IPS-20b (cell line): ENCODE data around the gene ANXA2.
"Not testable (repeated sequence)": the region's sequence is repeated elsewhere in the genome, so short reads cannot be mapped to it uniquely, and the experiment has no call there.

Experiments used
- H3K27ac ChIP-seq: one replicate; pipeline ENCODE4 v1.5.1; 2013; ENCODE audit warnings: low read length
- H3K27me3 ChIP-seq: 2 replicates; pipeline ENCODE4 v1.6.1; 2013; ENCODE audit warnings: mild to moderate bottlenecking, low read length, inconsistent platforms; ENCODE audit not compliant: insufficient read depth
- H3K36me3 ChIP-seq: 2 replicates; pipeline ENCODE4 v1.6.1; 2013; ENCODE audit warnings: low read depth, mild to moderate bottlenecking, inconsistent platforms, low read length, moderate library complexity; ENCODE audit not compliant: insufficient read depth
- H3K4me1 ChIP-seq: 2 replicates; pipeline ENCODE4 v1.6.1; 2013; ENCODE audit warnings: mild to moderate bottlenecking, control low read depth, inconsistent platforms, low read length, moderate library complexity; ENCODE audit not compliant: insufficient read depth
- H3K4me3 ChIP-seq: 2 replicates; pipeline ENCODE4 v1.5.1; 2013; ENCODE audit warnings: mild to moderate bottlenecking, low read length, inconsistent platforms
- H3K9ac ChIP-seq: 2 replicates; pipeline ENCODE4 v1.6.1; 2013; ENCODE audit warnings: low read depth, mild to moderate bottlenecking, inconsistent platforms, low read length, moderate library complexity
- H3K9me3 ChIP-seq: 2 replicates; pipeline ENCODE4 v1.6.1; 2013; ENCODE audit warnings: mild to moderate bottlenecking, low read depth, low read length, inconsistent platforms; ENCODE audit not compliant: insufficient read depth

ANXA2 gene

GRCh38 chr15:60421544-60421943 lies 23.8 kb upstream of the ANXA2 start:
- Histone ChIP-seq H3K36me3 (peaks cover 21% of the 10 kb centered on the region), H3K27ac (no peak overlapping the region), H3K4me1 (no peaks in the 10 kb centered on the region), H3K9me3 (no peaks in the 10 kb centered on the region), H3K27me3 (no peaks in the 10 kb centered on the region), H3K9ac (no peak overlapping the region), H3K4me3 (no peak overlapping the region)

GRCh38 chr15:60420203-60420716 lies 22.5 kb upstream of the ANXA2 start:
- Histone ChIP-seq H3K9me3 (no peaks in the 10 kb centered on the region), H3K4me3 (no peak overlapping the region), H3K27me3 (no peaks in the 10 kb centered on the region), H3K9ac (no peak overlapping the region), H3K36me3 (peaks cover 17% of the 10 kb centered on the region), H3K4me1 (no peaks in the 10 kb centered on the region), H3K27ac (no peak overlapping the region)

- Histone ChIP-seq H3K9ac (no peak overlapping the region), H3K27ac (no peak overlapping the region), H3K4me3 (no peak overlapping the region), H3K27me3 (no peaks in the 10 kb centered on the region), H3K4me1 (no peaks in the 10 kb centered on the region), H3K36me3 (peaks cover 17% of the 10 kb centered on the region), H3K9me3 (no peaks in the 10 kb centered on the region)
Observed at GRCh38 chr15:60419753-60420152, 22.0 kb upstream of the ANXA2 start.

- no peaks in the 10 kb centered on the region for H3K4me1 ChIP-seq
- peaks cover 16% of the 10 kb centered on the region for H3K36me3 ChIP-seq
- H3K27me3 ChIP-seq = no peaks in the 10 kb centered on the region
- H3K9ac ChIP-seq = no peak overlapping the region
- H3K4me3 ChIP-seq = no peak overlapping the region
- H3K27ac ChIP-seq = no peak overlapping the region
- no peaks in the 10 kb centered on the region for H3K9me3 ChIP-seq
Observed at GRCh38 chr15:60418096-60418495, 20.3 kb upstream of the ANXA2 start.

- Histone ChIP-seq H3K4me1 (no peaks in the 10 kb centered on the region), H3K36me3 (peaks cover 7% of the 10 kb centered on the region), H3K4me3 (no peak overlapping the region), H3K9ac (no peak overlapping the region), H3K27me3 (no peaks in the 10 kb centered on the region), H3K9me3 (no peaks in the 10 kb centered on the region), H3K27ac (no peak overlapping the region)
Observed at GRCh38 chr15:60417112-60417511, 19.3 kb upstream of the ANXA2 start.

- Histone ChIP-seq H3K4me1 (no peaks in the 10 kb centered on the region), H3K27ac (no peak overlapping the region), H3K9me3 (no peaks in the 10 kb centered on the region), H3K27me3 (no peaks in the 10 kb centered on the region), H3K9ac (no peak overlapping the region), H3K36me3 (peaks cover 4% of the 10 kb centered on the region; the same call in 1 of the 2 replicates), H3K4me3 (no peak overlapping the region)
Observed at GRCh38 chr15:60416484-60416883, 18.7 kb upstream of the ANXA2 start.

- Histone ChIP-seq H3K27ac (no peak overlapping the region), H3K9me3 (no peaks in the 10 kb centered on the region), H3K9ac (no peak overlapping the region), H3K4me1 (no peaks in the 10 kb centered on the region), H3K36me3 (no peaks in the 10 kb centered on the region), H3K27me3 (no peaks in the 10 kb centered on the region), H3K4me3 (no peak overlapping the region)
Observed at GRCh38 chr15:60414016-60414682, 16.4 kb upstream of the ANXA2 start.

- Histone ChIP-seq H3K27me3 (no peaks in the 10 kb centered on the region), H3K27ac (no peak overlapping the region), H3K36me3 (no peaks in the 10 kb centered on the region), H3K4me1 (no peaks in the 10 kb centered on the region), H3K9ac (no peak overlapping the region), H3K4me3 (no peak overlapping the region), H3K9me3 (no peaks in the 10 kb centered on the region)
Observed at GRCh38 chr15:60413231-60413824, 15.5 kb upstream of the ANXA2 start.

GRCh38 chr15:60412807-60413206 lies 15.0 kb upstream of the ANXA2 start:
- H3K4me1 ChIP-seq, H3K4me3 ChIP-seq, H3K27me3 ChIP-seq, H3K36me3 ChIP-seq, H3K9ac ChIP-seq, H3K27ac ChIP-seq, H3K9me3 ChIP-seq: not testable (repeated sequence)

- Histone ChIP-seq H3K27me3 (no peaks in the 10 kb centered on the region), H3K36me3 (no peaks in the 10 kb centered on the region), H3K4me1 (no peaks in the 10 kb centered on the region), H3K27ac (no peak overlapping the region), H3K4me3 (no peak overlapping the region), H3K9ac (no peak overlapping the region), H3K9me3 (no peaks in the 10 kb centered on the region)
Observed at GRCh38 chr15:60411774-60412425, 14.1 kb upstream of the ANXA2 start.

- H3K4me1 ChIP-seq, H3K9me3 ChIP-seq, H3K9ac ChIP-seq, H3K36me3 ChIP-seq, H3K4me3 ChIP-seq, H3K27me3 ChIP-seq, H3K27ac ChIP-seq: not testable (repeated sequence)
Observed at GRCh38 chr15:60410350-60410749, 12.6 kb upstream of the ANXA2 start.

GRCh38 chr15:60408463-60408981 lies 10.7 kb upstream of the ANXA2 start:
- Histone ChIP-seq H3K27ac (no peak overlapping the region), H3K27me3 (no peaks in the 10 kb centered on the region), H3K4me3 (no peak overlapping the region), H3K9me3 (no peaks in the 10 kb centered on the region), H3K4me1 (0 out of 2 replicates have a peak, but pooled peaks cover 3% of the 10 kb centered on the region), H3K9ac (no peak overlapping the region), H3K36me3 (no peaks in the 10 kb centered on the region)
